H1 (cell line): ENCODE data around the gene NOTCH4.

Experiments used
- BCL11A ChIP-seq, 2 experiments: IDR thresholded peaks; one replicate each; pipeline ENCODE4 v1.6.1; 2011; ENCODE audit warnings: low read depth in 2 of 2, low read length in 2 of 2, mild to moderate bottlenecking in 2 of 2
- BRCA1 ChIP-seq: IDR thresholded peaks from 2 replicates; pipeline ENCODE4 v1.6.1; 2012; ENCODE audit warnings: low read depth, low read length, improper control_type of control experiment
- CHD2 ChIP-seq: IDR thresholded peaks from 2 replicates; pipeline ENCODE4 v1.6.1; 2012; ENCODE audit warnings: low read length, improper control_type of control experiment
- CTCF ChIP-seq, 3 experiments: IDR thresholded peaks; 1 replicate in 2 of 3; 2 replicates in 1 of 3; pipeline versions ENCODE4 v1.5.1 to v1.6.1; 2011; ENCODE audit warnings: low read length in 3 of 3, mild to moderate bottlenecking in 3 of 3, inconsistent platforms in 2 of 3, low read depth in 1 of 3, moderate library complexity in 1 of 3; ENCODE audit not compliant: insufficient read depth in 1 of 3; ENCODE audit errors: control extremely low read depth in 1 of 3
- EP300 ChIP-seq, 2 experiments: IDR thresholded peaks; 1 replicate in 1 of 2; 2 replicates in 1 of 2; pipeline ENCODE4 v1.6.1; 2011 to 2012; ENCODE audit warnings: low read depth in 2 of 2, low read length in 2 of 2, mild to moderate bottlenecking in 2 of 2, borderline replicate concordance in 1 of 2, inconsistent platforms in 1 of 2, moderate library complexity in 1 of 2
- KDM1A ChIP-seq: fragments of 200-600, 300-600 bp; sonication (generic); IDR thresholded peaks from 2 replicates; pipeline ENCODE4 v1.7.1; 2016; ENCODE audit warnings: mild to moderate bottlenecking, low read length, borderline replicate concordance
- KDM4A ChIP-seq: IDR thresholded peaks from one replicate; pipeline ENCODE4 v1.7.1; 2012; ENCODE audit warnings: low read depth, mild to moderate bottlenecking, moderate library complexity, low read length, inconsistent platforms; ENCODE audit not compliant: severe bottlenecking
- MAX ChIP-seq: IDR thresholded peaks from 2 replicates; pipeline ENCODE4 v1.6.1; 2012; ENCODE audit warnings: inconsistent platforms
- PHF8 ChIP-seq: fragments of 200-600 bp; sonication (generic); conservative IDR thresholded peaks from 2 replicates; pipeline ENCODE4 v1.7.1; 2012; ENCODE audit warnings: low read depth, mild to moderate bottlenecking, inconsistent platforms, low read length, moderate library complexity
- POLR2AphosphoS5 ChIP-seq: IDR thresholded peaks from 2 replicates; pipeline ENCODE4 v1.6.1; 2011; ENCODE audit warnings: low read depth, low read length
- RFX5 ChIP-seq: IDR thresholded peaks from 2 replicates; pipeline ENCODE4 v1.6.1; 2011; ENCODE audit warnings: low read depth, low read length, improper control_type of control experiment, borderline replicate concordance
- RNF2 ChIP-seq: fragments of 200-900, 300-1000 bp; sonication (generic); IDR thresholded peaks from 2 replicates; pipeline ENCODE4 v1.7.1; 2016; ENCODE audit warnings: borderline replicate concordance, low read depth, mild to moderate bottlenecking, antibody characterized with exemption, low read length; ENCODE audit not compliant: poor library complexity, severe bottlenecking; ENCODE audit errors: missing control alignments
- SIN3A ChIP-seq, 2 experiments: IDR thresholded peaks in 1 of 2; conservative IDR thresholded peaks in 1 of 2; 2 replicates each; pipeline ENCODE4 v1.6.1; 2011 to 2012; ENCODE audit warnings: low read length in 2 of 2, improper control_type of control experiment in 1 of 2, low read depth in 1 of 2, mild to moderate bottlenecking in 1 of 2
- SIRT6 ChIP-seq: IDR thresholded peaks from one replicate; pipeline ENCODE4 v1.7.1; 2012; ENCODE audit warnings: low read length, inconsistent platforms

GRCh38 chr6:32175322-32175710 is 48.6 kb downstream of the NOTCH4 start:
- TF ChIP-seq CTCF (IDR thresholded peaks at IDR 0.05; ENCODE audit: control extremely low read depth in 1 of 3, insufficient read depth in 1 of 3, low read depth in 1 of 3, low read length in 3 of 3) = no peak
- no peak for TF ChIP-seq POLR2AphosphoS5
- TF ChIP-seq PHF8 = no peak
- no peak for TF ChIP-seq KDM1A
- no peak for TF ChIP-seq RFX5
- no peak for TF ChIP-seq SIN3A (conservative IDR thresholded peaks at IDR 0.05 in 1 of 2, IDR thresholded peaks at IDR 0.05 in 1 of 2; ENCODE audit: low read depth in 1 of 2, low read length in 2 of 2)
- TF ChIP-seq EP300 (IDR thresholded peaks at IDR 0.05; ENCODE audit: borderline replicate concordance in 1 of 2, low read depth in 2 of 2, low read length in 2 of 2) = no peak
- no peak for TF ChIP-seq KDM4A
- no peak for TF ChIP-seq MAX
- TF ChIP-seq BRCA1 = no peak
- no peak for TF ChIP-seq CHD2
- TF ChIP-seq SIRT6 = no peak
- no peak for TF ChIP-seq RNF2
- TF ChIP-seq BCL11A (IDR thresholded peaks at IDR 0.05; ENCODE audit: low read depth in 2 of 2, low read length in 2 of 2) = no peak
